Measurements from ENCODE around the gene PTPN22. TPM values are rescaled to one million over a fixed set of nuclear protein-coding genes. Genes with fewer than 3 reads are reported as not detected.

The PTPN22 gene
- total and polyA plus RNA-seq, 9 donors: 0.24 to 4.2 (median 1.6) TPM

DNA sequence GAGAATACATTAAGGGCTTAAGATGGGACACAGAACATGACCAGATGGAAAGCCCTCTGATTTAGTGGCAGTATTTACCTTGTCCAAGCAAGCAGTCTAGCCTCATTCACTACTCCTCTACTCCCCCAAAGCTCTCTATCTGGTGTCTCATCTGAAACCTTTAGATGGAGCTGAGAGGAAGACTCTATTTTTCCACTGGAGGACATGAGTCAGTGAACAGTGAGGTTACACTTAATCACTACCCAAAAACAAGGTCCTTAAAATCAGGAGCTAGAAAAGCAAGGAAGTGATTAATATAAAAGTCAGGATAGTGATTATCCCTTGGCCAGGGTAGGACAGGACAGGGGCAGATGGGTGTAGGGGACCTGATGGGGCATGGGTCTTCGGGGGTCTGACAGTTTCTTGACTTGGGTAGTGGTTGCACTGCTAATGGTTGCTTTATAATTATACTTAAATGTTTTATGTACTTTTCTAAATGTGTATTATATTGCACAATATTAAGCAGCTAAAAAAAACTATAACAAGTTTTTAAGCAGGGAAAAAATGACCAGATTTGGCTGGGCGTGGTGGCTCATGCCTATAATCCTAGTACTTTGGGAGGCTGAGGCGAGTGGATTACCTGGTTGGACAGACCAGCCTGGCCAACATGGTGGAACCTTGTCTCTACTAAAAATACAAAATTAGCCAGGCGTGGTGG, 3.0 kb downstream of the PTPN22 start:
- no peaks in the 10 kb centered on the region for H3K4me1 ChIP-seq (ENCODE audit: insufficient read depth)
- no peak overlapping the region for H3K27ac ChIP-seq
- no peaks in the 10 kb centered on the region for H3K27me3 ChIP-seq
- intact Hi-C loops (cut with DNase I): no loop called here
- no peak for TF ChIP-seq EP300 (IDR thresholded peaks at IDR 0.05)
- no peak for TF ChIP-seq POLR2A (IDR thresholded peaks at IDR 0.05)
- TF ChIP-seq CTCF (IDR thresholded peaks at IDR 0.05): no peak
- DNase-seq: no peak
- H3K9me3 ChIP-seq: no peaks in the 10 kb centered on the region
- WGBS, 3 donors: 94 to 97% (median 96%) methylated on average over 4 of the region's 4 CpGs
- no peaks in the 10 kb centered on the region for H3K36me3 ChIP-seq
- H3K4me3 ChIP-seq: no peak overlapping the region

- intact Hi-C loops (cut with DNase I): no loop called here
- DNase-seq: no peak
- no peaks in the 10 kb centered on the region for H3K27me3 ChIP-seq
- no peak for TF ChIP-seq CTCF (IDR thresholded peaks at IDR 0.05)
- TF ChIP-seq POLR2A (IDR thresholded peaks at IDR 0.05): no peak
- TF ChIP-seq EP300 (IDR thresholded peaks at IDR 0.05): no peak
- 93 to 96% (median 95%) methylated on average over 5 of the region's 5 CpGs for WGBS, 3 donors
- no peak overlapping the region for H3K27ac ChIP-seq
- no peaks in the 10 kb centered on the region for H3K4me1 ChIP-seq (ENCODE audit: insufficient read depth)
- no peaks in the 10 kb centered on the region for H3K36me3 ChIP-seq
- H3K4me3 ChIP-seq: no peak overlapping the region
- H3K9me3 ChIP-seq: no peaks in the 10 kb centered on the region
These were observed 9.9 kb downstream of the PTPN22 start for GRCh38 chr1:113861641-113862040.

GRCh38 chr1:113860891-113861290, 10.6 kb downstream of the PTPN22 start:
- 27 to 41% (median 27%) methylated on average over 3 of the region's 3 CpGs for WGBS, 3 donors

DNA sequence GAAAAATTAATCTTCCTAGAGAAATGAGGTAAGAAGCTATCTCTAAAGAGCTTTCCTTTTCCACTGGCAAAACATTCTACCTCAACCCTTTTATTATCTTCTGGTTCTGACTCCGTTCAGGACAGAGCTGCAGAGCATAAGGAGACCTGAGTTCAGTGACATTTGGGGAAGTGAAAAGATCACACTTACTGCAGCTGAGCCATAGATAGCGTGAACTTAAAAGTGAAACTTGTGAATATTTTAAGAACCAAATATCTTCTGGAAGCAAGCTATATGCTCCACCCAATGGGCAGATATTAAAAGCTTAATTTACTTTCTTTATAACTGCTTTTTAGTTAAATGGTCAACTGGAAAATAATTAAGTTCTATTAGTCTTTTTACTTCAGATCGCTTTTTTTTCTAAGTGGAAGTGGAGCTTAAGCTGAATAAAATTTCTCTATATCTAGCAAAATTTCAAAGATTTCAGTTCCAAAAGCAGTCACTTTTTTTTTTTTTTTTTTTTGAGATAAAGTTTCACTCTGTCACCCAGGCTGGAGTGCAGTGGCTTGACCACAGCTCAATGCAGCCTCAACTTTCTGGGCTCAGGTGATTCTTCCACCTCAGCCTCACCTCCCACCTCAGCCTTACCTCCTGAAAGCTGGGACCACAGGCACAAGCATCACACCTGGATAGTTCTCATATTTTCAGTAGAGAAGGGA, 11.9 kb downstream of the PTPN22 start:
- Histone ChIP-seq H3K4me3 (no peak overlapping the region), H3K9me3 (no peaks in the 10 kb centered on the region), H3K36me3 (no peaks in the 10 kb centered on the region), H3K27ac (no peak overlapping the region), H3K4me1 (ENCODE audit: insufficient read depth) (no peaks in the 10 kb centered on the region), H3K27me3 (no peaks in the 10 kb centered on the region)
- intact Hi-C loops (cut with DNase I): no loop called here
- TF ChIP-seq CTCF (IDR thresholded peaks at IDR 0.05) (no peak), POLR2A (IDR thresholded peaks at IDR 0.05) (no peak), EP300 (IDR thresholded peaks at IDR 0.05) (no peak)
- WGBS, 3 donors: 33 to 39% (median 37%) methylated on average over 3 of the region's 3 CpGs
- DNase-seq: no peak

More at GRCh38 chr1:113860891-113861290, 10.6 kb downstream of the PTPN22 start:
- H3K4me3 ChIP-seq: no peak overlapping the region
- intact Hi-C loops (cut with DNase I): no loop called here
- H3K27ac ChIP-seq: no peak overlapping the region
- TF ChIP-seq POLR2A (IDR thresholded peaks at IDR 0.05) (no peak), CTCF (IDR thresholded peaks at IDR 0.05) (no peak), EP300 (IDR thresholded peaks at IDR 0.05) (no peak)
- H3K4me1 ChIP-seq (ENCODE audit: insufficient read depth): no peaks in the 10 kb centered on the region
- no peaks in the 10 kb centered on the region for H3K36me3 ChIP-seq
- no peaks in the 10 kb centered on the region for H3K9me3 ChIP-seq
- H3K27me3 ChIP-seq: no peaks in the 10 kb centered on the region
- DNase-seq: no peak
